Activated T-cell treated with anti-CD3 and anti-CD28 coated beads for 4 hours (primary cell): Measurements from ENCODE around the gene AAMP.
"Not testable (repeated sequence)": the region's sequence is repeated elsewhere in the genome, so short reads cannot be mapped to it uniquely, and the experiment has no call there.

Experiments
- DNase-seq: peaks from one replicate; pipeline ENCODE4 v3.0.0-alpha.2; 2020

The AAMP gene, protein sequence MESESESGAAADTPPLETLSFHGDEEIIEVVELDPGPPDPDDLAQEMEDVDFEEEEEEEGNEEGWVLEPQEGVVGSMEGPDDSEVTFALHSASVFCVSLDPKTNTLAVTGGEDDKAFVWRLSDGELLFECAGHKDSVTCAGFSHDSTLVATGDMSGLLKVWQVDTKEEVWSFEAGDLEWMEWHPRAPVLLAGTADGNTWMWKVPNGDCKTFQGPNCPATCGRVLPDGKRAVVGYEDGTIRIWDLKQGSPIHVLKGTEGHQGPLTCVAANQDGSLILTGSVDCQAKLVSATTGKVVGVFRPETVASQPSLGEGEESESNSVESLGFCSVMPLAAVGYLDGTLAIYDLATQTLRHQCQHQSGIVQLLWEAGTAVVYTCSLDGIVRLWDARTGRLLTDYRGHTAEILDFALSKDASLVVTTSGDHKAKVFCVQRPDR

DNA sequence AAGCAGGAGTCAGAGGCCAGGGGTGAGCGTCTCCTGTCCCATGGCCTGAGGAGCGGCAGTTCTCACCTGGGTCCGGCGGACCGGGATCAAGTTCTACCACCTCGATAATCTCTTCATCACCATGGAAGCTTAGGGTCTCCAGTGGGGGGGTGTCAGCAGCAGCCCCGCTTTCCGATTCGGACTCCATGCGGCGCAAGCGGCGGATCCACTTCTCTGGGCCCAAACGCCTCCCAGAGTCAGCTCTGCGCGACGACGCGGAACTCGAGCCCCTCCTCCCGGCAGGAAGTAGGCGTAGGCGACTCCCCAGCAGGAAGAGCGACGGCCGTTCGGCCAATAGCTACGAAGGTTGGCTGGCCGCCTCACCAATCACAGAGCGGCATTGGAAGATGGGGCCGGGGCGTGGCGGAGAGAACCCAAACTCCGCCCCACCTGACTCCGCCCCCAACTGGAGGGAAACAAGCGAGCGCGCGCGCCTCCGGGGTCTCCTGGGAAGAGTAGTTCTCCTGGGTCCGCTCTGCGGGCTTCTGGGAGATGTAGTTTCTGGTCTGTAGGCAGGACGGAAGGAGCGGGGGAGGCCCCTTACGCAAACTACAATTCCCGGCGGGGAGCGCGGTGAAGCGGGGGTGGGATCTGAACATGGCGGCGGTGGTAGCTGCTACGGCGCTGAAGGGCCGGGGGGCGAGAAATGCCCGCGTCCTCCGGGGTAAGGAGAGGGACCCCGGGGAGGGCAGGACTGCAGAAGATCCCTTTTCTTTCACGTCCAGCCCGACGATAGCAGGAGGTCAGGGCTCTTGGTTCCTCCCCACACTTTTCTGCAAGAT, at the start of gene AAMP, which contains the start of gene PNKD:
Gene AAMP (minus strand): TSS at position 238 of the 821 bp plus-strand sequence. CDS start 51 bp downstream, at position 187.
Gene PNKD (plus strand): TSS at position 620 of the 821 bp plus-strand sequence. CDS start 17 bp downstream, at position 637.
- DNase-seq: peak; percentile 100

DNA sequence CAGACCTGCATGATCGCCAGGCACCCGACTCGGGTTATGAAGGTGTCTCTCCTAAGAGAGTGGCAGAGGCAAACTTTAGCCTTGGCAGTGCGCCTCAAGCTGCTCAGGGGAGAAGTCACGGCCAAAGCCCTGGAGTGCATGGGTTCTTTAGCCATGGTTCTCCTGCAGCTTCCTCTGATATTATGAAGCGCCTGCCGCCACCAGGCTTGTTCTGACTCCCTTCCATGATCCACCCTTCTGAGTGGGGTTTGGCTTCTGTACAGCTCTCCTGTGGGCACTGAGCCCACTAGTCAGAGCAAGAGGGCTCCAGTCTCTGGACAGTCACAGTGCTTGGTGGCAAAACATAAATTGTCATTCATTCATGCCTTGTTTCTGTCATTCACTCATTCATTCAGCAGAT, 48.3 kb upstream of the AAMP start:
- no peak for DNase-seq

DNA sequence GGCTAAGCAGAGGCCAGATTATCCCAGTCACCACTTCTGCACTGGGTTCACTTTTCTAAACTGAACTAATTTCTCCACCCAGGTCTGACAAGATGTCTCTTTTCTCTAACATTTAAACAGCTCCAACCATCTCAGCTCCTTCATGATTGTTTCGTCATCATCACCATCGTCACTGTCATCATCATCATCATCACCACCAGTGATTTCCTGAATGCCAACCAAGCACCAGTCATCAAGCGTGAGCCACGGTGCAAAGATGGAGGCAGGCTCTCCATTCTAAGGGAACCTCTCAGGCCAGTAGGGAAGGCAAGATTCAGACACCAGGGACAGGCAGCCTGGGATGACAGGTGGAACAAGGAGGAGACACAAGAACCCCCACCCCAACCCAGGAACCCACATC, 47.9 kb upstream of the AAMP start:
- no peak for DNase-seq

DNA sequence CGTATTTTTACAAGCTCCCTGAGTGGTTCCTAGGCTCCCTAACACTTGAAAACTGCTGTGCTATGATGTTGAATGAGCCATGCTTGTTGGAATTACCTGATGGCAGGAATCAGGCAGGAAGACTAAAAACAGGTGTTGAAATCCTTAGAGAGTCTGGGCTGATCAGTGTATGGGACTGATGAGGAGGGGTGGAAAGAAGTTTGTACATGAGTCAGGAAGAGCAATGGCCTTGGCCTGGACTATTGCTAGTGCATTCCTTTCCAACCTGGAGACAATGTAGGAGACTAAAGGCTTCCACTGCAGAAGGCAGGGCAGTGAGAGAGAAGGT, 47.3 kb upstream of the AAMP start:
- DNase-seq: no peak

DNA sequence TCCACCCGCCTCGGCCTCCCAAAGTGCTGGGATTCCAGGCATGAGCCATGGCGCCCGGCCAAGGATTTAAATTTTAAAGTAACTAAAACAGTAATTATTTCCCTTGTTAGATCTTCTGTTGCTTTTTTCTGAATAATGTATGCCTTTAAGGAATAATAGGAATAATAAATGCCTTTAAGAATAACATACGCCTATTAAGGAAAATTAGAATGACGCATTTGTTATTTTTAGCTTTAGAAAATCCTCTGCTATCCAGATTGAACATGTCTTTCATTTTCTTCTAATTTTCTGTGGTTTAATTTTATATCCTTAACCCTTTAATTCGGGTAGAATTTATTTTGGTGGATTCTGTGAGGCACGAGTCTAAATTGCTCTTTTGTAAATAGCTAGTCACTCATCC, 45.5 kb upstream of the AAMP start:
- no peak for DNase-seq

DNA sequence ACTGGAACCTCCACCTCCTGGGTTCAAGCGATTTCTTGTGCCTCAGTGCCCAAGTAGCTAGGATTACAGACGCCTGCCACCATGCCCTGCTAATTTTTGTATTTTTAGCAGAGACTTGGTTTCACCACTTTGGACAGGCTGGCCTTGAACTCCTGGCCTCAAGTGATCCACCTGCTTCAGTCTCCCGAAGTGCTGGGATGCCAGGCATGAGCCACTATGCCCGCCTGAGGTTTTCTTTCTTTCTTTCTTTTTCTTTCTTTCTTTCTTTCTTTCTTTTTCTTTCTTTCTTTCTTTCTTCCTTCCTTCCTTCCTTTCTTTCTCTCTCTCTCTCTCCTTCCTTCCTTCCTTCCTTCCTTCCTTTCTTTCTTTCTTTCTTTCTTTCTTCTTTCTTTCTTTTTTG, 44.8 kb upstream of the AAMP start:
- DNase-seq: not testable (repeated sequence)

DNA sequence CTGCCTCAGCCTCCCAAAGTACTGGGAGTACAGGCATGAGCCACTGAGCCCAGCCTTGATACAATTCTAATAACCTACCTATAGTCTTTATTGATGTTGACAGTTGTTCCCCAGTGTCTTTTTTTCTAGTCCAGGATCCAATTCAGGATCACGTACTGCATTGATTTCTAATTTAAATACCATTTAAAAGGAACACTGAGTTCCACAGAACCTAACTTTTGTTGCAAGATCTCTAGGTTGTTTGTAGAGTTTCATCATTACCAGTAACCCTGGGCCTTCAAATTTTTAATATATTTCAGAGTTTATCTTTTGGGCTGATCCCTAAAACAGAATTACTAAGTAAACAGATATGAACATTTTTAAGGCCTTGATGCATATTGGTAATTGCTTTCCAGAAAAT, 43.4 kb upstream of the AAMP start:
- no peak for DNase-seq

DNA sequence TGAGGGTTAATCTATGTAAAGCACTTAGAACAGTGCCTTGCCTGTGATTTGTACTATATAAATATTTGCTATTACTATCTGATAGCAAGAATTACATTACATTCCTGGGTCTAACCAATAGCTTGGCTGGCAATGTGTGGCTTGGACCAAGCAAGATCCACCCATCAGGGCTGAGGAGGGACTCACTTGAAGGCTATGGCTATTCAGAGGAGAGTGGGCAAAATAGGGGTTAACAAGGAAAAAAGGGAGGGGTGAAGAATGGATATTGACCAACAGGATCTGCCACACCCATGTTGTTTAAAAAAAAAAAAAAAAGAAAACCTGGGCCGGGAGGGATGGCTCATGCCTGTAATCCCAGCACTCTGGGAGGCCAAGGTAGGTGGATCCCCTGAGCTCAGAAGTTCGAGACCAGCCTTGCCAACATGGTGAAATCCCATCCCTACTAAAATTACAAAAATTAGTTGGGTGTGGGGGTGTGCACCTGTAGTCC, 42.4 kb upstream of the AAMP start:
- DNase-seq: no peak

DNA sequence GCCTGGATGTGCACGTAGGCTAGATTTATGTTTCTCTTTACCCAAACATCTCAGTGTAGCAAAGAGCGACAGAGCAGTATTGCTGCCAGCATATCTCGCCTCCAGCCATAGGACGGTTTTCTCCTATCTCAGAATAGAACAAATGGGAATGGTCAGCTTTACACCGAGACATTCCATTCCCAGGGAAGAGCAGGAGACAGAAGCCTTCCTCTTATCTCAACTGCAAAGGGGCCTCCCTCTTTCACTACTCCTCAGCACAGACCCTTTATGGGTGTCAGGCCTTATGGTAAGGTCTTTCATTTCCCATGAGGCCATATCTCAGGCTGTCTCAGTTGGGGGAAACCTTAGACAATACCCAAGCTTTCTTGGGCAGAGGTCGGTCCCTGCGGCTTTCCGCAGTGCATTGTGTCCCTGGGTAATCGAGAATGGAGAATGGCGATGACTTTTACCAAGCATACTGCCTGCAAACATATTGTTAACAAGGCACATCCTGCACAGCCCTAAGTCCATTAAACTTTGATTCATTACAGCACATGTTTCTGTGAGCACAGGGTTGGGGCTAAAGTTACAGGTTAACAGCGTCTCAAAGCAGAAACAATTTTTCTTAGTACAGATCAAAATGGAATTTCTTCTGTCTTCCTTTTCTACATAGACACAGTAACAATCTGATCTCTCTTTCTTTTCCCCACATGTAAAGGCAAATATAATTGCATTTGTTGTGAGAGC, 41.8 kb upstream of the AAMP start:
- not testable (repeated sequence) for DNase-seq

DNA sequence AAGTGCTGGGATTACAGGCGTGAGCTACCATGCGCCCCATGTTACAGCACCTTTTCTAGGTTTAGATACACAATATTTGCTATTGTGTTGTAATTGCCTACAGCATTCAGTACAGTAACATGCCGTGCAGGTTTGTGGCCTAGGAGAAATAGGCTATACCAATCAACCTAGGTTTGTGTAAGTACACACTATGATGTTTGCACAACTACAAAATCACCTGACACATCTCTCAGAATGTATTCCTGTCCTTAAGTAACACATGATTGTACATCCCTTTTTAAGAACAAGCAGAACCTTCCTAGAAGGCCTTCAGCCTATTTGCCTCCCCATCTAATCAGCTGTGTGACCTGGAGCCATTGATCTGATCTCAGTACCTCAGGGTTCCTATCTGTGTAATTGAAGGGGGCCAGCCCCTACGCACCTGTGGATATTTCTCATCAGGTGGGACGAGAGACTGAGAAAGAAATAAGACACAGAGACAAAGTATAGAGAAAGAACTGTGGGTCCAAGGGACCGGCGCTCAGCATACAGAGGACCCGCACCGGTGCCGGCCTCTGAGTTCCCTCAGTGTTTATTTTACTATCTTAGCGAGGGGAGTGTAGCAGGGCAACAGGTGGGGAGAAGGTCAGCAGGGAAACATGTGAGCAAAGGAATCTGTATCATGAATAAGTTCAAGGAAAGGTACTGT, 41.1 kb upstream of the AAMP start:
- DNase-seq: no peak

DNA sequence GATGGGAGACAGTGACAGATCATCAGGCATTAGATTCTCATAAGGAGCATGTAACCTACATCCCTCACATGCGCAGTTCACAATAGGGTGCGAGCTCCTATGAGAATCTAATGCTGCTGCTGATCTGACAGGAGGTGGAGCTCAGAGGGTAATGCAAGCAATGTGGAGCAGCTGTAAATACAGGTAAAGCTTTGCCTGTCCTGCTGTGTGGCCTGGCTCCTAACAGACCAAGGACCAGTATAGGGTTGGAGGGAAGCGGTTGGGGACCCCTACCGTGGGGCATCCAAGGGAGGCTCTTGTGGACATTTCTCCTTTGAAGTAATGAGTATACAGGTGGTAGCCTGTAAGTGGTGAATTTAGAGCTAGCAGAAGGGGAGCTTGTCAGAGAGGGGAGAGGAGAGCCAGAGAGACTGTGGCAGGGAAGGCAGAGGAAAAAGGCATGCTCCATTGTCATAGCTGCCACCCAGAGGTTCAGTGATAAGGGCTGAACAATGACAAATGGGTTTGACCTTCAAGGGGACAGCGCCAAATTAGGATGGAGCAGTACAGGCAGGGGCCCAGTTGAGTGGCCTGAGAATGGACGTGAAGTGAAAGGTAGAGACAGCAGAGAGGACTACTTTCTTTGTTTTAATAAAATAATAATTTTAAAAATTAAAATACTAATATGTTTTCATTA, 37.6 kb upstream of the AAMP start:
- no peak for DNase-seq

DNA sequence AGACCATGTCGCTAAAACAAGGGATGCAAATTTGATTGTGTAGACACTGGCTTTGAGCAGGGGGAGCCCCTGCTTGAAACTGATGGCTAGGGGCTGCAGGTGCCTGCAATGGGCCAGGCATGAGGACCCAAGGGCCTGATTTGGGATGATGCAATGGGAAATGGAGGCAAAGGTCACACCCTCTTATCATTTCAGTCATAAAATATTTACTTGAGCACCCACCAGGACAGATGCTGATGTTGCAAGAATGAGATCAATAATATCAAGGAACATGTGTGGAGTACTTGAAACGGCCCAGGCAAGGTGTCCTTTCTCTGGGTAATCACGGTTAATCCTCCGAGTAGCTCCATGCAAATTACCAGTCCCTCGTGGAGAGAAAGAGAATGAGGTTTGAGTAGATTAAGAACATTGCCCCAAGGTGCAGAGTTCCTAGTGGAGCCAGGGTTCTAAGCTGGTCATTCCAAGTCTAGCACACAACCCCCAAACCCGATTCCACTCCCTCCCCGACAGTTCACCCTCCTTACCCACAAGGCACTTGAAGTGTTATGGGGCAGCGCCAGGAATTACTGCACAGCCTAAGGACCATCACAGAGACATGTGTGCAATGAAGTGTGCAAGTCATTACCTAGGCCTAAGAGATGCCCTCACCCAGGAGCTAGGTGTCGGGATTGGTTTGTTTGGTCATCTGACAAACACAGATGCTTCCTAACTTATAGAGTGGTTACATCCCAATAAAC, 36.4 kb upstream of the AAMP start:
- DNase-seq: no peak

DNA sequence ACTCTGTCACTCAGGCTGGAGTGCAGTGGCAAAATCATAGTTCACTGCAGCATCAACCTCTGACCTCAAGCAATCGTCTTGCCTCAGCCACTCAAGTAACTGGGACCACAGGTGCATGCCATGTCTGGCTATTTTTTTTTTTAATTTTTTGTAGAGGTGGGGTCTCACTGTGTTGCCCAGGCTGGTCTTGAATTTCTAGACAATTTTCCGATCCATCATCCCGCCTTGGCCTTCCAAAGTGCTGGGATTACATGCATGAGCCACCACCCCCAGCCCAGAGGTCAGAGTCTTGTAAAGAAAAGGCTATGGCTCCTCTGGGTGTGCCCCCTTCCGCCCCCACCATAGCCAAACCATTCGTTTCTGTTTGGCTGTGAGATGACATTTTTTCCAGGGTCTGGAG, 35.4 kb upstream of the AAMP start:
- no peak for DNase-seq

DNA sequence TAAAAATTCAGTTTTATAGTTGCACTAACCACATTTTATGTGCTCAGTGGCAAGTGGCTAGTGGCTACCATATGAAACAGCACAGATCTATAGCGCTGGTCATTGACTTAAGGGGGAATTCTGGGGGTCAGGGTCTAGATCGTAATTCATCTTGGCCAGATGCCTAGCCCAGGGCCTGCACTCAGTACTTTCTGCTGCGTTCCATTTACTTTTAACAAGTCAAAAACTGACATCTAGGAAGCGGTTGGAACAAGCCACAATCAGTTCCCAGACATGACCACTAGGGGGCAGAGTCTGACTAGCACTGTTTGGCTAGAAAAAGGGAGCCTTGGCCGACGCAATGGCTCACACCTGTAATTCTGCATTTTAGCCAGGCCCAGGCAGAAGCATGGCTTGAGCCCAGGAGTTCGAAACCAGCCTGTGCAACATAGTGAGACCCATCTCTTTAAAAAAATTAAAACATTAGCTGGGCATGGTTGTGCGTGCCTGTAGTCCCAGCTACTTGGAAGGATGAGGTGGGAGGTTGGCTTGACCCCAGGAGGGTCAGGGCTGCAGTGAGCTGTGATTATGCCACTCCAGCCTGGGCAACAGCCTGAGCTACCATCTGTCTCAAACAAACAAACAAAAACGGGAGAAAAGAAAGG, 31.4 kb upstream of the AAMP start:
- DNase-seq: peak; percentile 85

DNA sequence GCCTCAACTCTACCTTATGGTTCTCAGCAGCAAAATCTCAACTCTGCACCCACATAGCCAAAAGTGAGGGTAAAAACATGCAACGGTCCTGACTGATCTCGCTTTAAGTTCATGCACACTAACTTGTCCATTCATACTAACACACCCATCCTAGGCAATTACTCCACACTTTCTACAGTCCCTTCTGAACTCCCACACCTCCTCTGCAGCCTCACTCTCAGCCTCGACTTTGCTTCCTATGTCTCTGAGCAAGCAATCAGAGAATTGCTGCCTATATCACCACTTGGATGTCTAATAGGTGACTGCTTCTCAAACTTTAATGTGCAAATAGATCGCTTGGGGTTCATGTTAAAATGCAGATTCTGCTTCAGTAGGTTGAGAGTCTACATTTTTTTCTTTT, 30.2 kb upstream of the AAMP start:
- DNase-seq: no peak

DNA sequence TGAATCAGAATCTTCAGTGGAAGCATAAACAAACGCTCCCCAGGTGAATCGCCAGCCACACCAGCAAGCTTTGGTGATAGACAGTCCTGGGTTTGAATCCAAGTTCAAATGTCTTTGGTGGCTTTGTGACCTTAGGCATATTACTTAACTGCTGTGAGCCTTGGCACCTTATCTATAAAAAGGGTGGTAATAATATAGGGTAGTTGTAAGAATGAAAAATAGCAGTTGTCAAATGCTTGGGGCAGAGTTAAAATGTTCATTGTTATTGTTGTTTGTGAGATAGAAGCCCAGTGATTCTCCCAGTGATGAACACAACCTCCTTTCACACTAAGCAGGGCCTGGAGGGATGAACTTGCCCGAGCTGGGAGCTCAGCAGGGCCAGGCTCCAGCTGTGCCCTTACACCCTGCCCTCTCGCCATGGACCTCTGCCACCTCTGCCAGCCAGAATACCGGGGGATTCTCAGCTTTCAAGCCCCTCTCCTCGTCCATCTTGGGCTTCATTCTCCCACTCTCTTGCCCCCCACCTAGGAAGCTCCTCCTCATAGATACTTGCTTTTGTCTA, 28.5 kb upstream of the AAMP start:
- no peak for DNase-seq

DNA sequence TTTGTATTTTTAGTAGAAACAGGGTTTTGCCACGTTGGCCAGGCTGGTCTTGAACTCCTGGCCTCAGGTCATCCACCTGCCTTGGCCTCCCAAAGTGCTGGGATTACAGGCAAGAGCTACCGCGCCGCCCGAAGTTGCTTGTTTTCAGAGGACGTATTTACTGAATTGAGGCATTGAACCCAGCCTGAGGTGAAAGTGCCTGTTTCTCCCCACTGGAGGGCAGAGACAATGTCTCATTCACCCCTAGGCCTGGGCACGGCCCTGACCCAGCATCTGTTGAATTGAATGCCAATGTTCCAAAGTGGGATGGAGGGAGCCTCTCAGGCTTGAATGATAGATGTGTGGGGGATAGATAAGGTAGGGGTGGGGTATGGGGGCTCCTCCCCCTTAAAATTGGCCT, 26.9 kb upstream of the AAMP start:
- no peak for DNase-seq

DNA sequence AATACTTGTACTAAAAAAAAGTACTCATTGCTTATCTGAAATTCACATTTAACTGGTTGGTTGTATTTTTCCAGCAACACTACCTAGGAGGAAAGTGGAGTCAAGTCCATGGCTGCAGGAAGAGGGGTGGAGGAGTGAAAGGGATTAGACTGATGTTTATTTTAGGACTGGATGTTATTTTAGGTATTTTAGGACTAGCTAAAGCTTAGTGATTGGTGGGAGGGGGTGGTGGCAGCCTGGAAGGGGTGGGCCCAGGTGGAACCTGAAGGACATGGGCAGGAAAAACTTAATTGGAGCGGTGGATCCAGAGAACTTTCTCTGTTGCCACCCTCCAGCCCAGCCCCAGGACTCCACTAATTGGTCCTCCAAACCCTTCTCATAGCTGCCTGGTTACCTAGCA, 26.3 kb upstream of the AAMP start:
- no peak for DNase-seq

DNA sequence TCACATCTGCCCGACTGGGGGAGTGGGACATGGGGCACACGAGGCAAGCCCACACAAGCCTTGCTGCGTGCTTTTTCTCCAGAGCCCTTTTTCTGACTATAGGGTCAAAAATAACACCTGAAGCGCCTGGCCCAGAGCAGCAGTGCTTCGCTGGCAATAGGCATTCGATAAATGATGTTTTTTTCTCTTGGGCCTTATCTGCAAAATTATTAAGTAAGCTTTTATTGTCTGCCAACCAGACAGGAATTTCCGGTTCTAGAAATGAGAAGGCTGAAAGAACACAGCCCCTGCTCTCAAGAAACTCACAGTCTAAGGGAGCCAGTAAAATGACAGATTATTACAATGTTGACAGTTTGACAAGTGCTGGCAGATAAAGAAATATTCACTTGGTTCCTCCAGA, 25.1 kb upstream of the AAMP start:
- DNase-seq: no peak

DNA sequence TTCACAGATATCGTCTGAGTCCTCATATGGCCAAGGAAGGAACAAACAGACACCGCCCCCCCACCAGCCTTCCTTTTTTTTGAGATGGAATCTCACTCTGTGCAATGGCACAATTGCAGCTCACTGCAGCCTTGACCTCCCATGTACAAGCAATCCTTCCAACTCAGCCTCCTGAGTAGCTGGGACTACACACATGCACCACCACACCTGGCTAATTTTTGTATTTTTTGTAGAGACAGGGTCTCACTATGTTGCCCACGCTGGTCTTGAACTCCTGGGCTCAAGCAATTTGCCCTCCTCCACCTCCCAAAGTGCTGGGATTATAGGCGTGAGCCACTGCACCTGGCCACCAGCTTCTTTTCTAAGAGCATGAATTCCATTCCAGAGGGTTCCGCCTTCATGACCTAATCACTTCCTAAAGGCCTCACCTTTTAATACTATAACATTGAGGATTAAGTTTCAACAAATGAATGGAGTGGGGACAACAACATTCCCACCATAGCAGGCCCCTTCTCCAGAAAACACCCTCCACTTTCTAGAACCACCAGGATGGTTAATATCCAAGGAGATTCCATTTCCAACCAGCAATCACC, 24.6 kb upstream of the AAMP start:
- DNase-seq: no peak
